Measurements from ENCODE around the gene TRABD2B.

The TRABD2B gene

DNA sequence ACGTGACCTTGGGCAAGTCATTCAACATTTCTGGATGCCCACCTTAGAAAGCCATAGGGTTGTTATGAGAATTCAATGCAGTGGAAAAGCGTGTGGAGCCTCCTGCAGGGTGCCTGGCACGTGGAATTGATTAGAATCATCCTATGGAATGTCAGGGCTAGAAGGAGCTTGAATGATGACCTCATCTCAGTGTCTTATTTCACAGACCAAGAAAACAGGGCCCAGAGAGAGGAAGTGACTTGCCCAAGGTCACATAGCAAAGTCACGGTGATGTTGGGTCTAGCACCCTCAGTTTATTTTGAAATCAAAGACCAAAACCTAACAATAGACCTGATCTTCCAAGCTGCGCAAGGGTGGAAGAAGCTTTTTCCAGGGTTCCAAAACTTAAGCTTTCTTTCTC, 6.0 kb downstream of the TRABD2B start:
- DNase-seq = no peak

DNA sequence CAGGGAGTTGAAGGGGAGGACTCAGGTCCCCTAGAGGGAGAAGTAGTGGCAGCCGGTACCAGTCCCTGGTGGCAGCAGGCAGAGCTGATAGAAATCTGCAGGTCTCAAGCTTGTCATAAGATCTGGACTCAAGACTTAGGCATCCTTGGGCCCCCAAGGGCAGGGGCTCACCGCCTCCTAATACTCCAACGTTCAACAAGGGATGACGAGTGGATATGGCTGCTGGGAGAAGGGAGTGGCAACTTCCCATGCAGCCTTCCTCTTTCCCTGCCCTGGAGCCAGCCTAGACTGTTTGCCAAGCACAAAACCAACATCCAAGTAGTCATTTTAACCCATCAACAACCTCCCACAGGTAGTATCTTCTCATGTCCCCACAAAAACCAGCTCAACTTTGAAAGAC, 6.9 kb downstream of the TRABD2B start:
- no peak for DNase-seq

DNA sequence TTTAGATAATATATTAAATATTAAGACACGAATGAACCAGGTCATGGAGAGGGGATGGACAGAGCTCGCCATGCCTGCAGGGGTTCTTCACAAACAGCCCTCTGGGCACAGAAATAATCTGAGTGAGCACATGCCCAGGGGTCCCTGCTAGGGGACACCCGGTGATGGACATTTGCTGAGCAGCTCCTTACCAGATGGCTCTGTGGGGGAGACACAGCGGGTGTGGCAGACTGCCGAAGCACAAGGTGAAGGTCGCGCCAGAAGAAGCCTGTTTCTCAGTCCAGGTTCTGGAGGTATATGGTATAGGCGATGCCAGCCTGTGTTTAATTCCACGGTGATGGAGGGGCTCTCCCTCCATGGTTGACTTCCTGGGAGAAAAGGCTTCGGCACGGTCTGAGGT, 9.6 kb downstream of the TRABD2B start:
- no peak for DNase-seq

DNA sequence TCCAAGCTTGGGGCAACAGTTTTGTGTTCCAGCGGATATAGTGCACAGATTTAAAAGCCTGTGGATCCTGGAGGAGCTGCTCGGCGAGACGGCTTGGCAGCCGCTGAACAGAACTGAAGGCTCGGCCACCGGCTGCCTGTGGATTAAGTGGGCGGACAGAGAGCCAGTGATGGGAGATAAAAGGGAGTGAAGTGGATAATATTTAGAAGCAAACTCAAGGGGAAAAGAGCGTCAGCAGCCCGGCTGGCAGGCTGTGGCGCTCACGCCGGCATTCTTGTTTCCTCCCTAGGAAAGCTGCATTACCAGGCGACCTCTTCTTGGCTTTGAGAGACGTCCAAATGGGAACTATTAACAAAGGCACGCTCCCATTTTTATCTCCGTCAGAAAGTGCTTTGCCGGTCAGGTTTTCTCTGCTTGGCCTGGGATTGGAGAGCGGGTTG, 10.4 kb downstream of the TRABD2B start:
- no peak for DNase-seq

- no peak for DNase-seq
Observed at GRCh38 chr1:47985018-47985417, 12.2 kb downstream of the TRABD2B start.

GRCh38 chr1:47984175-47984789, 12.9 kb downstream of the TRABD2B start:
- DNase-seq = no peak

- DNase-seq = no peak
Observed at GRCh38 chr1:47983691-47984090, 13.5 kb downstream of the TRABD2B start.

GRCh38 chr1:47981667-47982350, 15.4 kb downstream of the TRABD2B start:
- no peak for DNase-seq

DNA sequence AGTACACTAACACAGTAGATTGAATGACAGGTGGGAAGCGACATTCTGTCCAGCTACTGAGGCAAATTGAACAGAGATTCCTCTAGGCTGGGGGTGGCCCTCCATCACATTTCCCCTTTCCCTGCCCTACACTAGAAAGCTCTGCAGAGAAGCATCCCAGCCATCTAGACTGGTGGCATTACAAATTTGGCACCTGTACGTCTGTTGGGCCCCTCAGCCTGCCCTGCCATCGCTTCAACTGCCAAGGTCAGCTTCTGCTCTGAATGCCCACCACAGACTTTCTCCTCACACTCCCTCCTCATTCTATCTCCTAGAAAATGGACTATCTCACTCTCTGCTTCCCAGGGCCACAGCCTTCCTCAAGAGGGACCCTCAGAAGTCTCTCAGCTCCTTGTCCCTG, 16.7 kb downstream of the TRABD2B start:
- no peak for DNase-seq

GRCh38 chr1:47979724-47980123, 17.5 kb downstream of the TRABD2B start:
- no peak for DNase-seq

DNA sequence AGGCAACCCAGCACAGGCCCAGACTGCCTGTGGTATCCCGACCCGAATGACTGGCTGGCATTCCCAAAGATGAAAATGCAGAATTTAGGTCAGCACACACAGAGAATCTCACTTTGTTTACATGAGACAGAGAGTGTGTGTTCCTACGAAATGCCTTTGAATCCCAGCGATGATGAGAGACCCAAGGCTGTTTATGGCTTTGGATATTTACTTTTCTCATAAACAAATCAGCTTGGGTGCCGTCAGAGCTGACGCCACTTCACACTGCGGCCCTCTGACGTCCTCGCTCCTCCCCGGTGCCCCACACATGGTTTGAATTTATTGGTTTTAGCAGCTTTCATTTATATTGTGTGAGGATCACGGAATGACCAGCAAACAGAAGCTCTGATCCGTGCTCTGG, 18.7 kb downstream of the TRABD2B start:
- DNase-seq = no peak

- DNase-seq = no peak
Observed at GRCh38 chr1:47976728-47977127, 20.5 kb downstream of the TRABD2B start.

GRCh38 chr1:47976267-47976666, 20.9 kb downstream of the TRABD2B start:
- DNase-seq = no peak

GRCh38 chr1:47975302-47975921, 21.8 kb downstream of the TRABD2B start:
- DNase-seq = no peak

DNA sequence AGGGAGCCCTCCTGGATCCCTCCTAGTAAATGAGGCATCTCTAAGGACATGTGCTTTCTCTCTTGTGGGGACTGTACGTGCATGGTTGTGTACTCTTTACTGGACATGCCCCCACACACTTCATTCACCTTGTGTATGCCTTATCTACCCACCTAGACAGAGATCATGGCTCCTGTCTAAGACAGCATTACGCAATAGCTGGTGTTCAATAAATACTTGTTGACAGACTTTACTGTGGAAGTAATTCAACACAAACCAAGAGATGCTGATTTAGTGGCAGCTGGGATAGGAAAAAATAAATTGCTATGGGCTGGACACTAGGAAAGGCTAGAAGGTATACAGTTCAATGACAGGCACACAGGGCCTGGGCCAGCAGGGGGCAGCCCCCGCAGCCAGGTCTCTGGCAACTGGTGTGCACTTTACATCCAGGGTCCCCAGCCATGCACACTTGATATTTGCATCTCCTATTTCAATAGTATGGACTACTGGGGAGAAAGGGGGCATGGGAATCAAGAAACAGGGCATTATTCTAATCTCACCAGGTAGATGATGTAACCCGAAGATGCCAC, 24.2 kb downstream of the TRABD2B start:
- no peak for DNase-seq

GRCh38 chr1:47971385-47972160, 25.6 kb downstream of the TRABD2B start:
- no peak for DNase-seq

GRCh38 chr1:47970882-47971281, 26.3 kb downstream of the TRABD2B start:
- no peak for DNase-seq

DNA sequence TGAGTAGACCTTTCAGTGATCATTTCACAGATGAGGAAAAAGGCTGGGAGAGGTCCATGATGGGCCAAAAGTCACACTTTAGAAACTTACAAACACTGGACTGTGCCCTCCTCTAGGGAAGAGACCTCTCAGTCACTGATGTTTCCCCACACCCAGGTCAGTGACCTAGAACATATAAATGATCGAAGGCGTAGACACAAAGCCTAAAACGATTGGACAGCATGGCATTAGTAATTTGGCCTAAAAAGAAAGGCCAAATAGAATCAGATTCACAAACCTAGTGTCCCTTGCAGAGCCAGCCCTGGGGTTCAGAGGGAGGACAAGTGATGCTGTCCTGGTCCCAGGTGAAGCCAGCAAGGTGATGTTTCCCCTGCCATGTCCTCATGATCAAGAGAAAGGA, 27.7 kb downstream of the TRABD2B start:
- DNase-seq = no peak

DNA sequence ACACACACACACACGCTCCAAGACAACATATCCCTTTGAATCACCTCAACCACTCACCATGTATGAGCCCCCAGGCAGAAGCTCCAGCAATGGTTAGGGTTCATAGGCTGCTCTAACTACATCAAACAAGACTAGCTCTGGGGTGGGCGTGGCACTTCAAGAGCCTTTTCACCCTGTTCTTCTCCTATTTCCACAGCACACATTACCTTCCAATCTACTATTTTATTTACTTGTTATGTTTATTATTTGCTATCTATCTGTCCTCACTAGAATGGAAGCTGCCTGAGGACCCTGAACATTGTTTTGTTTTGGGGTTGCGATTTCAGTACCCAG, 28.7 kb downstream of the TRABD2B start:
- DNase-seq = no peak

DNA sequence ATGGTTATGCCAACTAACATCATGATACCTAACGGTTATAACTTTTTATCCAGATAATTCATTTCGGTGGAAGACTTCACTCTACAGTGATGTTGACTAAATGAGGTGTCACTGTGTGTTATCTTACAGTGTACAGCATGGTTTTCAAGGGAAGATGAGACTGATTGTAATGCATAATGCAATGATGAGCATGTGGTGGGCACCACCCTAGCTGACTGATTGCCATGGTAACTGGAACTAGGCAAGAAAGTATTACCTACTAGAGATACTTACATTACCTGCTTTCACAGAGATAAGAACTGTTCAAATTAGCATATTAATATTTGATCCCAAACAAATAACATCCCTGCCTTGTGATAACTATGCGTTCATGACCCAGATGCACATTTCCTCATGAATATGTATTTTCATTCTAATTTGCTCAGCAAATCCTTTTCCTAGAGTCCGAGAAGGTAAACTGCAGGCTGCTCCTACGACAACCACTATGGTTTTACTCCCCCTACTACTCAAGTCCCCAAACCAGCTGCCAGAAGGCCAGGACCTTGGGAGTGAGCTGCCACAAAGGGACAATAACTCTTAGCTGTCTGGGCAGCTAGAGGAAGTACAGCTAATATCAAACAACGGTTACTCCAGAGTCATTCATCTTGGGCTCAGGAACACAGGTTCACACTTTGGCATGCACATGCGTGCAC, 29.2 kb downstream of the TRABD2B start:
- no peak for DNase-seq

GRCh38 chr1:47965816-47966215, 31.4 kb downstream of the TRABD2B start:
- no peak for DNase-seq

GRCh38 chr1:47964636-47965035, 32.5 kb downstream of the TRABD2B start:
- no peak for DNase-seq
